GM21447 (cell line): Measurements from ENCODE around the gene METAP2.
"Not testable (repeated sequence)": the region's sequence is repeated elsewhere in the genome, so short reads cannot be mapped to it uniquely, and the experiment has no call there.

Experiments
- ATAC-seq: cut with Tn5 transposase; IDR thresholded peaks from one replicate; pipeline ENCODE4 v1.9.1; 2021; ENCODE audit not compliant: unreplicated experiment

Gene METAP2

GRCh38 chr12:95462081-95462480 lies 11.9 kb upstream of the METAP2 start:
- ATAC-seq, result no peak

- ATAC-seq, result no peak
Measured at GRCh38 chr12:95462551-95462950, 11.4 kb upstream of the METAP2 start.

GRCh38 chr12:95463050-95463449 lies 10.9 kb upstream of the METAP2 start:
- ATAC-seq, result no peak

GRCh38 chr12:95463776-95464175 lies 10.2 kb upstream of the METAP2 start:
- not testable (repeated sequence) for ATAC-seq

GRCh38 chr12:95465275-95465674 lies 8.7 kb upstream of the METAP2 start:
- no peak for ATAC-seq

- no peak for ATAC-seq
Measured at GRCh38 chr12:95470300-95470699, 3.7 kb upstream of the METAP2 start.

- ATAC-seq, result peak; percentile 47
Measured at GRCh38 chr12:95473231-95473883, 595 bp upstream of the METAP2 start.

GRCh38 chr12:95474660-95474958 lies 657 bp downstream of the METAP2 start:
- no peak for ATAC-seq

GRCh38 chr12:95480230-95480629 lies 6.3 kb downstream of the METAP2 start:
- ATAC-seq, result peak; percentile 52

- no peak for ATAC-seq
Measured at GRCh38 chr12:95481072-95481471, 7.1 kb downstream of the METAP2 start.

- ATAC-seq, result no peak
Measured at GRCh38 chr12:95481888-95482287, 7.9 kb downstream of the METAP2 start.

GRCh38 chr12:95482564-95482963 lies 8.6 kb downstream of the METAP2 start:
- ATAC-seq, result not testable (repeated sequence)

- no peak for ATAC-seq
Measured at GRCh38 chr12:95484524-95484923, 10.6 kb downstream of the METAP2 start.

- ATAC-seq, result no peak
Measured at GRCh38 chr12:95487024-95487423, 13.1 kb downstream of the METAP2 start.

- no peak for ATAC-seq
Measured at GRCh38 chr12:95492462-95492861, 18.5 kb downstream of the METAP2 start.

- ATAC-seq, result no peak
Measured at GRCh38 chr12:95494888-95495287, 20.9 kb downstream of the METAP2 start.

GRCh38 chr12:95495433-95495832 lies 21.5 kb downstream of the METAP2 start:
- ATAC-seq, result no peak

GRCh38 chr12:95497031-95497430 lies 23.1 kb downstream of the METAP2 start:
- no peak for ATAC-seq

- ATAC-seq, result no peak
Measured at GRCh38 chr12:95498968-95499367, 25.0 kb downstream of the METAP2 start.

GRCh38 chr12:95499772-95500171 lies 25.8 kb downstream of the METAP2 start:
- no peak for ATAC-seq

GRCh38 chr12:95504140-95504539 lies 30.2 kb downstream of the METAP2 start:
- ATAC-seq, result no peak

GRCh38 chr12:95505039-95505438 lies 31.1 kb downstream of the METAP2 start:
- ATAC-seq, result no peak

GRCh38 chr12:95506707-95507523 lies 33.0 kb downstream of the METAP2 start:
- ATAC-seq, result no peak
